K562 (cell line): ENCODE data around the gene NXF1. TPM values are rescaled to one million over a fixed set of nuclear protein-coding genes. Genes with fewer than 3 reads are reported as not detected.

ENCODE experiments used
- CBX5 ChIP-seq: IDR thresholded peaks from 2 replicates; pipeline ENCODE4 v1.6.1; 2014; ENCODE audit warnings: low read depth, borderline replicate concordance
- GTF2E2 ChIP-seq: fragments of 200-800 bp; sonication (Bioruptor generic); IDR thresholded peaks from 2 replicates; pipeline ENCODE4 v1.6.1; 2016; ENCODE audit warnings: missing genetic modification characterization, missing compliant biosample characterization
- HDAC8 ChIP-seq: fragments of 450-650 bp; IDR thresholded peaks from 2 replicates; pipeline ENCODE4 v1.6.1; 2016; ENCODE audit warnings: mild to moderate bottlenecking, missing genetic modification characterization, moderate library complexity, missing compliant biosample characterization
- KLF16 ChIP-seq: IDR thresholded peaks from 2 replicates; pipeline ENCODE4 v1.6.1; 2016; ENCODE audit warnings: antibody characterized with exemption
- MCM2 ChIP-seq: fragments of 450-650 bp; IDR thresholded peaks from 2 replicates; pipeline ENCODE4 v1.6.1; 2017; ENCODE audit warnings: low read depth, mild to moderate bottlenecking
- NCOA1 ChIP-seq: fragments of 450-650 bp; IDR thresholded peaks from 2 replicates; pipeline ENCODE4 v1.6.1; 2016; ENCODE audit warnings: low read depth
- NRF1 ChIP-seq, 2 experiments: fragments of 450-650 bp; IDR thresholded peaks in 1 of 2; conservative IDR thresholded peaks in 1 of 2; 2 replicates each; pipeline ENCODE4 v1.6.1; 2014; ENCODE audit warnings: mild to moderate bottlenecking in 2 of 2
- POLR2AphosphoS2 ChIP-seq: IDR thresholded peaks from 2 replicates; pipeline ENCODE4 v1.6.1; 2012; ENCODE audit warnings: low read length, improper control_type of control experiment
- U2AF1 ChIP-seq: fragments of 200-400 bp; formaldehyde crosslinking; optimal IDR thresholded peaks from 2 replicates; pipeline ENCODE3; 2017; ENCODE audit warnings: mild to moderate bottlenecking, low read depth, low read length, moderate library complexity
- ZBED1 ChIP-seq: IDR thresholded peaks from 2 replicates; pipeline ENCODE4 v1.6.1; 2014
- ZNF589 ChIP-seq: fragments of 200-800 bp; sonication (Bioruptor generic); IDR thresholded peaks from 2 replicates; pipeline ENCODE4 v1.6.1; 2016; ENCODE audit warnings: low read depth, missing genetic modification characterization, missing compliant biosample characterization
- ZNF75A ChIP-seq: fragments of 450-650 bp; formaldehyde crosslinking; IDR thresholded peaks from 2 replicates; pipeline ENCODE4 v1.4.0; 2020; ENCODE audit warnings: mild to moderate bottlenecking
- polyA plus RNA-seq, 8 experiments: library from polyadenylated mRNA; depleted of rRNA in 4 of 8; stranded (reverse) in 5 of 8; unstranded in 3 of 8; fragments of >200 nt; fragmentation: Nextera tagmentation in 2 of 8; fragmentation: Illumina TruSeq in 1 of 8; extraction: Ambion mirVana in 2 of 8; extraction: Trizol in 1 of 8; gene quantifications; 2 replicates each; pipeline versions ENCODE4 v1.2.1 to v1.2.3, GENCODE V29; 2011 to 2014; ENCODE audit warnings: inconsistent platforms in 1 of 8, missing spikeins in 1 of 8
- total RNA-seq, 7 experiments: library from RNA; depleted of rRNA in 6 of 7; stranded (reverse); fragments of >200 nt in 6 of 7; fragmentation: Illumina TruSeq in 2 of 7; extraction: Trizol in 2 of 7; gene quantifications; 2 replicates each; pipeline versions ENCODE4 v1.2.1 to v1.2.3, GENCODE V29; 2011 to 2021; ENCODE audit warnings: low replicate concordance in 1 of 7
- TF ChIP-seq, protein P1 (sequence below): fragments of 150-350 bp; IDR thresholded peaks from 2 replicates; pipeline ENCODE4 v1.6.1; 2014; ENCODE audit warnings: low read depth, mild to moderate bottlenecking, low read length, borderline replicate concordance
- TF ChIP-seq, protein P2 (sequence below): IDR thresholded peaks from 3 replicates; pipeline ENCODE4 v1.6.1; 2011; ENCODE audit warnings: borderline replicate concordance, mild to moderate bottlenecking; ENCODE audit not compliant: insufficient read length, insufficient read depth
- TF ChIP-seq, protein P3 (sequence below): fragments of 450-650 bp; IDR thresholded peaks from 2 replicates; pipeline ENCODE4 v1.6.1; 2017; ENCODE audit warnings: mild to moderate bottlenecking, moderate library complexity
- TF ChIP-seq, protein P4 (sequence below), 2 experiments: fragments of 450-650 bp in 1 of 2; sonication (generic) in 1 of 2; formaldehyde crosslinking; conservative IDR thresholded peaks; 2 replicates each; pipeline versions ENCODE4 v1.4.0 to v1.8.1; 2020 to 2022; ENCODE audit warnings: mild to moderate bottlenecking in 1 of 2, missing genetic modification reagents in 1 of 2
- TF ChIP-seq, protein P5 (sequence below): fragments of 450-650 bp; formaldehyde crosslinking; IDR thresholded peaks from 2 replicates; pipeline ENCODE4 v1.4.0; 2020; ENCODE audit warnings: mild to moderate bottlenecking, moderate library complexity

Gene NXF1
- total and polyA plus RNA-seq, 9 of the 15 experiments (the other 6 are each of a cell fraction or from before 2014, with no cell fraction given) = 18.1 to 98.3 (median 35.8) TPM

DNA sequence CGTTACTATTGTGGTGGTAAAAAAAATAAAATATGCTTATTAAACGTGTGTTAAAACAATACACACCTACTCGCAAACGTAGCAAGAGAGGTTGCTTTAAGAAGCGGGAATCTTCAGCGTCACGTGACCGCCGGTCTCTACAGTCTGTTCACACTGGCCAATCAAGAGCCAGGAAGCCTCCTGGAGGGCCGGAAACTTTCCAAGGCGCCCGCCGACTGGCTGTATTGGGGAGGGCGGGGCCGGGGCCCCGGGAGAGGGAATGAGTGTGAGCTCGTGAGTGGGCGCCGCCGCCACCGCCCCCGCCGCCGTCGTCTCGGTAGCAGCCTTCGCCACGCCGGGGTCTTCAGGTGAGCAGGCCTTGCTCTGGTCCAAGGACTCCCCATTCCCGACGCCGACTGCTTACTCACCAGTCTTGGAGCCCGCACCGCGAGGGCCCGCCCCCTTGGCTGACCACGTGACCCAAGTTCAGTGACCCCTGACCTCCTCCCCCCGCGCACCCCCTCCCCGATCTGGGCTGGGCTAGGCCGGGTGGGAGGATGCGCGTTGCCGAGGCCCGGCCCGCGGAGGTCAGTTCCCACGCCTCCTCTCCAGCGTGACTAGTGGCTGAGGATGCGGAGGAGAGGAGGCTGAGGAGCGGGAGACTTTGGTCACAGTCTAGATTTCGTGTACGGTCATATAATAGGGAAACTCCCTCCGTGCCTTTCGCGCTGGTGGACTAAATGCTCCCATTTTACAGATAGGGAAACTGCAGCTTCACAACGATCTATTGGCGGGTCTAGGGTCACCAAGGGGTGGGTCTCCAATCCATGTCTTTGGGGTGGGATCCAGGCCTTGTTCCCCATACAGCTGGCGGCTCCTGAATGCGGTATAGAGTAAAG lies 33.9 kb downstream of the NXF1 start, which contains the start of gene TAF6L (continued):
- TF ChIP-seq, protein P1, sequence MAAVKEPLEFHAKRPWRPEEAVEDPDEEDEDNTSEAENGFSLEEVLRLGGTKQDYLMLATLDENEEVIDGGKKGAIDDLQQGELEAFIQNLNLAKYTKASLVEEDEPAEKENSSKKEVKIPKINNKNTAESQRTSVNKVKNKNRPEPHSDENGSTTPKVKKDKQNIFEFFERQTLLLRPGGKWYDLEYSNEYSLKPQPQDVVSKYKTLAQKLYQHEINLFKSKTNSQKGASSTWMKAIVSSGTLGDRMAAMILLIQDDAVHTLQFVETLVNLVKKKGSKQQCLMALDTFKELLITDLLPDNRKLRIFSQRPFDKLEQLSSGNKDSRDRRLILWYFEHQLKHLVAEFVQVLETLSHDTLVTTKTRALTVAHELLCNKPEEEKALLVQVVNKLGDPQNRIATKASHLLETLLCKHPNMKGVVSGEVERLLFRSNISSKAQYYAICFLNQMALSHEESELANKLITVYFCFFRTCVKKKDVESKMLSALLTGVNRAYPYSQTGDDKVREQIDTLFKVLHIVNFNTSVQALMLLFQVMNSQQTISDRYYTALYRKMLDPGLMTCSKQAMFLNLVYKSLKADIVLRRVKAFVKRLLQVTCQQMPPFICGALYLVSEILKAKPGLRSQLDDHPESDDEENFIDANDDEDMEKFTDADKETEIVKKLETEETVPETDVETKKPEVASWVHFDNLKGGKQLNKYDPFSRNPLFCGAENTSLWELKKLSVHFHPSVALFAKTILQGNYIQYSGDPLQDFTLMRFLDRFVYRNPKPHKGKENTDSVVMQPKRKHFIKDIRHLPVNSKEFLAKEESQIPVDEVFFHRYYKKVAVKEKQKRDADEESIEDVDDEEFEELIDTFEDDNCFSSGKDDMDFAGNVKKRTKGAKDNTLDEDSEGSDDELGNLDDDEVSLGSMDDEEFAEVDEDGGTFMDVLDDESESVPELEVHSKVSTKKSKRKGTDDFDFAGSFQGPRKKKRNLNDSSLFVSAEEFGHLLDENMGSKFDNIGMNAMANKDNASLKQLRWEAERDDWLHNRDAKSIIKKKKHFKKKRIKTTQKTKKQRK = no peak
- TF ChIP-seq, protein P2, sequence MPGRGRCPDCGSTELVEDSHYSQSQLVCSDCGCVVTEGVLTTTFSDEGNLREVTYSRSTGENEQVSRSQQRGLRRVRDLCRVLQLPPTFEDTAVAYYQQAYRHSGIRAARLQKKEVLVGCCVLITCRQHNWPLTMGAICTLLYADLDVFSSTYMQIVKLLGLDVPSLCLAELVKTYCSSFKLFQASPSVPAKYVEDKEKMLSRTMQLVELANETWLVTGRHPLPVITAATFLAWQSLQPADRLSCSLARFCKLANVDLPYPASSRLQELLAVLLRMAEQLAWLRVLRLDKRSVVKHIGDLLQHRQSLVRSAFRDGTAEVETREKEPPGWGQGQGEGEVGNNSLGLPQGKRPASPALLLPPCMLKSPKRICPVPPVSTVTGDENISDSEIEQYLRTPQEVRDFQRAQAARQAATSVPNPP = no peak
- no peak for TF ChIP-seq ZNF75A (CRISPR knock-in tag)
- no peak for TF ChIP-seq KLF16
- peak; percentile 63; the same call in 1 of the 2 replicates for TF ChIP-seq POLR2AphosphoS2
- no peak for TF ChIP-seq U2AF1
- TF ChIP-seq, protein P3, sequence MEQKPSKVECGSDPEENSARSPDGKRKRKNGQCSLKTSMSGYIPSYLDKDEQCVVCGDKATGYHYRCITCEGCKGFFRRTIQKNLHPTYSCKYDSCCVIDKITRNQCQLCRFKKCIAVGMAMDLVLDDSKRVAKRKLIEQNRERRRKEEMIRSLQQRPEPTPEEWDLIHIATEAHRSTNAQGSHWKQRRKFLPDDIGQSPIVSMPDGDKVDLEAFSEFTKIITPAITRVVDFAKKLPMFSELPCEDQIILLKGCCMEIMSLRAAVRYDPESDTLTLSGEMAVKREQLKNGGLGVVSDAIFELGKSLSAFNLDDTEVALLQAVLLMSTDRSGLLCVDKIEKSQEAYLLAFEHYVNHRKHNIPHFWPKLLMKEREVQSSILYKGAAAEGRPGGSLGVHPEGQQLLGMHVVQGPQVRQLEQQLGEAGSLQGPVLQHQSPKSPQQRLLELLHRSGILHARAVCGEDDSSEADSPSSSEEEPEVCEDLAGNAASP = no peak
- TF ChIP-seq GTF2E2 (tag) = no peak
- no peak for TF ChIP-seq HDAC8 (tag)
- TF ChIP-seq, protein P4, sequence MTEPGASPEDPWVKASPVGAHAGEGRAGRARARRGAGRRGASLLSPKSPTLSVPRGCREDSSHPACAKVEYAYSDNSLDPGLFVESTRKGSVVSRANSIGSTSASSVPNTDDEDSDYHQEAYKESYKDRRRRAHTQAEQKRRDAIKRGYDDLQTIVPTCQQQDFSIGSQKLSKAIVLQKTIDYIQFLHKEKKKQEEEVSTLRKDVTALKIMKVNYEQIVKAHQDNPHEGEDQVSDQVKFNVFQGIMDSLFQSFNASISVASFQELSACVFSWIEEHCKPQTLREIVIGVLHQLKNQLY (CRISPR knock-in tag; conservative IDR thresholded peaks at IDR 0.05) = peak in 1 of 2 experiments; percentile 17; a peak in 1 of 4 replicates
- TF ChIP-seq, protein P5, sequence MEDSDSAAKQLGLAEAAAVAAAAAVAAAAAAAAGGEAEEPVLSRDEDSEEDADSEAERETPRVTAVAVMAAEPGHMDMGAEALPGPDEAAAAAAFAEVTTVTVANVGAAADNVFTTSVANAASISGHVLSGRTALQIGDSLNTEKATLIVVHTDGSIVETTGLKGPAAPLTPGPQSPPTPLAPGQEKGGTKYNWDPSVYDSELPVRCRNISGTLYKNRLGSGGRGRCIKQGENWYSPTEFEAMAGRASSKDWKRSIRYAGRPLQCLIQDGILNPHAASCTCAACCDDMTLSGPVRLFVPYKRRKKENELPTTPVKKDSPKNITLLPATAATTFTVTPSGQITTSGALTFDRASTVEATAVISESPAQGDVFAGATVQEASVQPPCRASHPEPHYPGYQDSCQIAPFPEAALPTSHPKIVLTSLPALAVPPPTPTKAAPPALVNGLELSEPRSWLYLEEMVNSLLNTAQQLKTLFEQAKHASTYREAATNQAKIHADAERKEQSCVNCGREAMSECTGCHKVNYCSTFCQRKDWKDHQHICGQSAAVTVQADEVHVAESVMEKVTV (CRISPR knock-in tag) = no peak
- TF ChIP-seq ZBED1 = no peak
- TF ChIP-seq NRF1 (conservative IDR thresholded peaks at IDR 0.05 in 1 of 2, IDR thresholded peaks at IDR 0.05 in 1 of 2) = peak; percentile 85 to 87
- TF ChIP-seq CBX5 = no peak
- TF ChIP-seq ZNF589 (CRISPR knock-in tag) = no peak
- TF ChIP-seq MCM2 = no peak
- TF ChIP-seq NCOA1 = no peak
